KMS-11 (cell line): ENCODE results near the gene SPRYD3.

ENCODE experiments used
- H2AFZ ChIP-seq: fragments of 200-600 bp; sonication (generic); 2 replicates; pipeline ENCODE4 v1.6.1; 2016; ENCODE audit warnings: antibody characterized with exemption, mixed run types, low read depth
- H3K27ac ChIP-seq: fragments of 200-600 bp; sonication (generic); 2 replicates; pipeline ENCODE4 v1.6.1; 2016; ENCODE audit warnings: mild to moderate bottlenecking, mixed run types
- H3K27me3 ChIP-seq: fragments of 200-600 bp; sonication (generic); 2 replicates; pipeline ENCODE4 v1.6.1; 2017; ENCODE audit warnings: mild to moderate bottlenecking, low read depth, mixed run types, moderate library complexity; ENCODE audit not compliant: insufficient read depth
- H3K36me3 ChIP-seq: fragments of 200-600 bp; sonication (generic); 2 replicates; pipeline ENCODE4 v1.6.1; 2017; ENCODE audit warnings: mild to moderate bottlenecking, mixed run types; ENCODE audit not compliant: insufficient read depth
- H3K4me1 ChIP-seq: fragments of 200-600 bp; sonication (generic); 2 replicates; pipeline ENCODE4 v1.6.1; 2016; ENCODE audit warnings: mild to moderate bottlenecking, low read depth, mixed run types; ENCODE audit not compliant: poor library complexity, severe bottlenecking
- H3K4me2 ChIP-seq: fragments of 200-600 bp; sonication (generic); 2 replicates; pipeline ENCODE4 v1.7.0; 2016; ENCODE audit warnings: mild to moderate bottlenecking, mixed run types
- H3K4me3 ChIP-seq: fragments of 200-600 bp; sonication (generic); IDR thresholded peaks from 2 replicates; pipeline ENCODE4 v1.6.1; 2017; ENCODE audit warnings: low read depth, low read length, mixed read lengths; ENCODE audit not compliant: insufficient read depth
- H3K79me2 ChIP-seq: fragments of 200-600 bp; sonication (generic); 2 replicates; pipeline ENCODE4 v1.6.1; 2016; ENCODE audit warnings: low read depth, mixed run types; ENCODE audit not compliant: insufficient read depth
- H3K9ac ChIP-seq: fragments of 200-600 bp; sonication (generic); 2 replicates; pipeline ENCODE4 v1.6.1; 2016; ENCODE audit warnings: mild to moderate bottlenecking, mixed run types
- H4K20me1 ChIP-seq: fragments of 200-600 bp; sonication (generic); 2 replicates; pipeline ENCODE4 v1.6.1; 2016; ENCODE audit warnings: mild to moderate bottlenecking, mixed run types; ENCODE audit not compliant: insufficient read depth
- TF ChIP-seq, protein P1 (sequence below): fragments of 200-600 bp; sonication (generic); conservative IDR thresholded peaks from 2 replicates; pipeline ENCODE4 v1.6.1; 2017; ENCODE audit warnings: low read depth, mild to moderate bottlenecking, antibody characterized with exemption, low read length, moderate library complexity, mixed read lengths

Gene SPRYD3

DNA sequence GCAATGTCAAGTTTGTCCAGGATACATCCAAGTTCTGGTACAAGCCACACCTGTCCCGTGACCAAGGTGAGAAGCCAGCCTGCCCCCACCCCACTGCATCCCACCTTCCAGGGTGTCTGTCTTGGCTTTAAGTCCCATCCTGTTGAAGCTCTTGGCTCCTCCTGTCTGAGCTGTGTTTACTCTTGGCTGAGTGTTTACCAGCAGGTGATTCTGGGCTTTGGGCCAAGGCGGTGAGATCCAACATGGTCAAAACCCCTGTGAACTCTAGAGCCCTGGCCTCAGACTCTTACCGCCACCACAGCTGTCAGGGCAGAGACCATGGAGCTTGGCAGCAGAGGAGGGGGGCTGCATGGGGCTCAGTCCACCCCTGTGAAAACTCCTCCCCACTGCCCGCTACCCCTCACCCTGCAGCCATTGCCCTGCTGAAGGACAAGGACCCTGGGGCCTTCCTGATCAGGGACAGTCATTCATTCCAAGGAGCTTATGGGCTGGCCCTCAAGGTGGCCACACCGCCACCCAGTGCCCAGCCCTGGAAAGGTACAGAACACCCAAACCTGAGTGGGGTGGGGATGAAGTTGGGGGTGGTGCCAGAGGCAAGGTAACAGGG, 17.7 kb downstream of the SPRYD3 start:
- H3K9ac ChIP-seq, result no peak overlapping the region
- no peaks in the 10 kb centered on the region for H3K79me2 ChIP-seq
- no peak overlapping the region for H2AFZ ChIP-seq
- H3K4me1 ChIP-seq, result peaks cover 7% of the 10 kb centered on the region
- H4K20me1 ChIP-seq, result no peaks in the 10 kb centered on the region
- H3K27me3 ChIP-seq, result peaks cover 14% of the 10 kb centered on the region; the same call in 1 of the 2 replicates
- H3K4me2 ChIP-seq, result peak overlapping the region; percentile 23; the same call in 1 of the 2 replicates
- H3K4me3 ChIP-seq, result no peak overlapping the region
- no peak overlapping the region for H3K27ac ChIP-seq
- H3K36me3 ChIP-seq, result no peaks in the 10 kb centered on the region
- TF ChIP-seq, protein P1, sequence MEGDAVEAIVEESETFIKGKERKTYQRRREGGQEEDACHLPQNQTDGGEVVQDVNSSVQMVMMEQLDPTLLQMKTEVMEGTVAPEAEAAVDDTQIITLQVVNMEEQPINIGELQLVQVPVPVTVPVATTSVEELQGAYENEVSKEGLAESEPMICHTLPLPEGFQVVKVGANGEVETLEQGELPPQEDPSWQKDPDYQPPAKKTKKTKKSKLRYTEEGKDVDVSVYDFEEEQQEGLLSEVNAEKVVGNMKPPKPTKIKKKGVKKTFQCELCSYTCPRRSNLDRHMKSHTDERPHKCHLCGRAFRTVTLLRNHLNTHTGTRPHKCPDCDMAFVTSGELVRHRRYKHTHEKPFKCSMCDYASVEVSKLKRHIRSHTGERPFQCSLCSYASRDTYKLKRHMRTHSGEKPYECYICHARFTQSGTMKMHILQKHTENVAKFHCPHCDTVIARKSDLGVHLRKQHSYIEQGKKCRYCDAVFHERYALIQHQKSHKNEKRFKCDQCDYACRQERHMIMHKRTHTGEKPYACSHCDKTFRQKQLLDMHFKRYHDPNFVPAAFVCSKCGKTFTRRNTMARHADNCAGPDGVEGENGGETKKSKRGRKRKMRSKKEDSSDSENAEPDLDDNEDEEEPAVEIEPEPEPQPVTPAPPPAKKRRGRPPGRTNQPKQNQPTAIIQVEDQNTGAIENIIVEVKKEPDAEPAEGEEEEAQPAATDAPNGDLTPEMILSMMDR, result 0 out of 2 replicates have a peak, but pooled peaks have one; percentile 41

DNA sequence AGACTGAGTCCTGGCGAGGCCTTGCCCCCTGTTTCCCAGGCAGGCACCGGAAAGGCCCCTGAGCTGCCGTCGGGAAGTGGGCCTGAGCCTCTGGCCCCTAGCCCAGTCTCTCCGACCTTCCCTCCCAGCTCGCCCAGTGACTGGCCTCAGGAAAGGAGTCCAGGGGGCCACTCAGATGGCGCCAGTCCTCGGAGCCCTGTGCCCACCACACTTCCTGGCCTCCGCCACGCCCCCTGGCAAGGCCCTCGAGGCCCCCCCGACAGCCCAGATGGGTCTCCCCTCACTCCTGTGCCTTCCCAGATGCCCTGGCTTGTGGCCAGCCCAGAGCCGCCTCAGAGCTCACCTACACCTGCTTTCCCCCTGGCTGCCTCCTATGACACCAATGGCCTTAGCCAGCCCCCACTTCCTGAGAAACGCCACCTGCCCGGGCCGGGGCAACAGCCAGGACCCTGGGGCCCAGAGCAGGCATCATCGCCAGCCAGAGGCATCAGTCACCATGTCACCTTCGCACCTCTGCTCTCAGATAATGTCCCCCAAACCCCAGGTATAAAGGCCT, 18.4 kb downstream of the SPRYD3 start:
- H3K79me2 ChIP-seq, result no peaks in the 10 kb centered on the region
- H3K27ac ChIP-seq, result no peak overlapping the region
- no peak overlapping the region for H3K4me3 ChIP-seq
- no peaks in the 10 kb centered on the region for H3K36me3 ChIP-seq
- no peak overlapping the region for H3K4me2 ChIP-seq
- TF ChIP-seq, protein P1, result no peak
- H2AFZ ChIP-seq, result no peak overlapping the region
- H3K4me1 ChIP-seq, result peaks cover 7% of the 10 kb centered on the region
- no peaks in the 10 kb centered on the region for H4K20me1 ChIP-seq
- H3K27me3 ChIP-seq, result peaks cover 14% of the 10 kb centered on the region; the same call in 1 of the 2 replicates
- H3K9ac ChIP-seq, result no peak overlapping the region

- H3K79me2 ChIP-seq, result no peaks in the 10 kb centered on the region
- no peak overlapping the region for H2AFZ ChIP-seq
- peaks cover 14% of the 10 kb centered on the region; the same call in 1 of the 2 replicates for H3K27me3 ChIP-seq
- H3K4me2 ChIP-seq, result no peak overlapping the region
- H4K20me1 ChIP-seq, result no peaks in the 10 kb centered on the region
- no peaks in the 10 kb centered on the region for H3K36me3 ChIP-seq
- no peak overlapping the region for H3K27ac ChIP-seq
- H3K4me1 ChIP-seq, result peaks cover 7% of the 10 kb centered on the region
- H3K9ac ChIP-seq, result no peak overlapping the region
- TF ChIP-seq, protein P1, result no peak
- H3K4me3 ChIP-seq, result no peak overlapping the region
These were observed 19.0 kb downstream of the SPRYD3 start for GRCh38 chr12:53060064-53060720.

DNA sequence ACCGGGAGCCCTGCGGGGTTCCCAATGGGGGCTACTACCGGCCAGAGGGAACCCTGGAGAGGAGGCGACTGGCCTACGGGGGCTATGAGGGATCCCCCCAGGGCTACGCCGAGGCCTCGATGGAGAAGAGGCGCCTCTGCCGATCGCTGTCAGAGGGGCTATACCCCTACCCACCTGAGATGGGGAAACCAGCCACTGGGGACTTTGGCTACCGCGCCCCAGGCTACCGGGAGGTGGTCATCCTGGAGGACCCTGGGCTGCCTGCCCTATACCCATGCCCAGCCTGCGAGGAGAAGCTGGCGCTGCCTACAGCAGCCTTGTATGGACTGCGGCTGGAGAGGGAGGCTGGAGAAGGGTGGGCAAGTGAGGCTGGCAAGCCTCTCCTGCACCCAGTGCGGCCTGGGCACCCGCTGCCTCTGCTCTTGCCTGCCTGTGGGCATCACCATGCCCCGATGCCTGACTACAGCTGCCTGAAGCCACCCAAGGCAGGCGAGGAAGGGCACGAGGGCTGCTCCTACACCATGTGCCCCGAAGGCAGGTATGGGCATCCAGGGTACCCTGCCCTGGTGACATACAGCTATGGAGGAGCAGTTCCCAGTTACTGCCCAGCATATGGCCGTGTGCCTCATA, 19.6 kb downstream of the SPRYD3 start:
- Histone ChIP-seq H3K36me3 (no peaks in the 10 kb centered on the region), H3K27me3 (peaks cover 14% of the 10 kb centered on the region; the same call in 1 of the 2 replicates), H3K79me2 (no peaks in the 10 kb centered on the region), H3K9ac (no peak overlapping the region), H2AFZ (no peak overlapping the region), H4K20me1 (no peaks in the 10 kb centered on the region), H3K4me1 (peaks cover 7% of the 10 kb centered on the region), H3K27ac (no peak overlapping the region), H3K4me2 (no peak overlapping the region), H3K4me3 (no peak overlapping the region)
- TF ChIP-seq, protein P1, result no peak
